Uterus (tissue), 4 donors: ENCODE measurements around the gene TGFA. TPM values are rescaled to one million over a fixed set of nuclear protein-coding genes. Genes with fewer than 3 reads are reported as not detected.

Experiments used
- DNase-seq, 2 donors: peaks; one replicate each; pipeline ENCODE4 v3.0.0-alpha.2; 2019 to 2020
- H3K27ac ChIP-seq, 2 donors: fragments of 200-600 bp; sonication (generic); 1 replicate in 1 of 2; 2 replicates in 1 of 2; pipeline ENCODE4 v1.5.1; 2016 to 2018
- H3K27me3 ChIP-seq, 2 donors: fragments of 200-600 bp; sonication (generic); one replicate each; pipeline ENCODE4 v1.5.1; 2018 to 2019; ENCODE audit warnings: control low read depth in 1 of 2
- H3K36me3 ChIP-seq, 2 donors: fragments of 200-600 bp; sonication (generic); one replicate each; pipeline ENCODE4 v1.5.1; 2019; ENCODE audit warnings: control low read depth in 1 of 2
- H3K4me1 ChIP-seq, 2 donors: fragments of 200-600 bp; sonication (generic); one replicate each; pipeline ENCODE4 v1.5.1; 2018 to 2019; ENCODE audit warnings: control low read depth in 1 of 2
- H3K4me3 ChIP-seq, 2 donors: fragments of 200-600 bp; sonication (generic); 1 replicate in 1 of 2; 2 replicates in 1 of 2; pipeline ENCODE4 v1.5.1; 2018 to 2019; ENCODE audit warnings: mild to moderate bottlenecking in 1 of 2
- H3K9me3 ChIP-seq, 2 donors: fragments of 200-600 bp; sonication (generic); one replicate each; pipeline ENCODE4 v1.5.1; 2019; ENCODE audit warnings: control low read depth in 1 of 2
- POLR2A ChIP-seq, 2 donors: fragments of 450-650 bp; IDR thresholded peaks; one replicate each; pipeline ENCODE4 v1.6.1; 2016; ENCODE audit warnings: antibody characterized with exemption in 2 of 2, mild to moderate bottlenecking in 1 of 2, moderate library complexity in 1 of 2
- intact Hi-C: fragments of 100-400 bp; cut with DNase I; formaldehyde crosslinking; loops from one replicate; pipeline ENCODE4 v1.15.1; 2023; ENCODE audit warnings: low total_unique reads
- total RNA-seq, 4 donors: library from RNA; depleted of rRNA in 3 of 4; stranded (reverse); fragments of >200 nt in 3 of 4; gene quantifications; one replicate each; pipeline versions ENCODE4 v1.1.0 to v1.2.4, GENCODE V29; 2014 to 2023
- TF ChIP-seq, protein P1 (sequence below), 4 experiments: fragments of 200-600 bp in 2 of 4; fragments of 450-650 bp in 2 of 4; sonication (generic) in 2 of 4; IDR thresholded peaks; one replicate each; pipeline ENCODE4 v1.5.1; 2016 to 2019; ENCODE audit warnings: antibody characterized with exemption in 4 of 4, mild to moderate bottlenecking in 2 of 4, moderate library complexity in 1 of 4
- donor health status: DM: yes; HTN: yes; CAD: no.

Gene TGFA
- total RNA-seq, 4 donors from 2014 or later, result 1.5 to 3.7 (median 1.6) TPM; not detected in 1

DNA sequence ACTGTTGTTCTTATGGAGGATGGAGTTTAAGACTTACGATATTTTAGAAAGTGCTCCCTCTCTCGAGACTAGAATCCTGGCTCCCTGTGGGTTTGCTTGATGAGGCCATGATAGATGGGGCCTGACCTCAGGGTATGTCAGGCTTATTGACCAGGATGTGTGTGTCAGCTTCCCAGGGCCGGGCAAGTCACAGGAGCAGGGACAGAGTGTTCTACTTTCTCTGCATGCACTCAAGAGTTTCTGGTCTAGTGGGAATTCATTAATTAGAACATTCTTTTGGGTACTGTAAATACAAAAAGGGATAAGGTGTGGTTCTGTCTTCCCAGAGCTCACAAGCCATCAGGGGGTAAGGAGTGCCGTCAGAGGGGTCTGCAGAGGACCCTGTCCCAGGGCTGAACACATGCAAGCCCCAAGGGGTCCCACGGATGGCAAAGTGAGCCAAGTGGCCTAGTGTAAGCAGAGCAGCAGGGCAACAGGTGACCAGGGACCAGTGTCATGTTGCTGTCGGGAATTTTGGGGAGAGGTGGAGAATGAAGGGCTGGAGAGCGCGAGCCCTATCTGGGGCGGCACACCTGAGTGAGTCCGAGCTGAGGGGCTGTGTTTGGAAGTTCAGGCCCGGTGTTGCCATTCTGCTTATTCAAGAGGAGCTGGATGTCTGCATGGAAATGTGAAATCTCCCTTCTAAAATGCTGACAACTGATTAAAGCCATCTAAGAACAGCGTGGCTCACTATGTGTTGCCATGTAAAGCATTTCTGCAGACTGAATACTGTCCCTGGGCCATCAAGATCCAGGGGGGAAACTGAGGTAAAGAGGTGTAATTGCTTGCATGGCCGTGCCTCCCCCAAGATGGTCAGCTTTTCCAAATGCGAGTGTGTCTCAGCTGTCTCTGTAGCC, 91.4 kb downstream of the TGFA start:
- no peak overlapping the region for H3K27ac ChIP-seq
- no peaks in the 10 kb centered on the region for H3K9me3 ChIP-seq
- intact Hi-C loops, result no loop called here
- no peak overlapping the region for H3K4me3 ChIP-seq
- no peak for DNase-seq
- no peaks in the 10 kb centered on the region for H3K27me3 ChIP-seq
- no peak for TF ChIP-seq POLR2A (IDR thresholded peaks at IDR 0.05)
- TF ChIP-seq, protein P1, sequence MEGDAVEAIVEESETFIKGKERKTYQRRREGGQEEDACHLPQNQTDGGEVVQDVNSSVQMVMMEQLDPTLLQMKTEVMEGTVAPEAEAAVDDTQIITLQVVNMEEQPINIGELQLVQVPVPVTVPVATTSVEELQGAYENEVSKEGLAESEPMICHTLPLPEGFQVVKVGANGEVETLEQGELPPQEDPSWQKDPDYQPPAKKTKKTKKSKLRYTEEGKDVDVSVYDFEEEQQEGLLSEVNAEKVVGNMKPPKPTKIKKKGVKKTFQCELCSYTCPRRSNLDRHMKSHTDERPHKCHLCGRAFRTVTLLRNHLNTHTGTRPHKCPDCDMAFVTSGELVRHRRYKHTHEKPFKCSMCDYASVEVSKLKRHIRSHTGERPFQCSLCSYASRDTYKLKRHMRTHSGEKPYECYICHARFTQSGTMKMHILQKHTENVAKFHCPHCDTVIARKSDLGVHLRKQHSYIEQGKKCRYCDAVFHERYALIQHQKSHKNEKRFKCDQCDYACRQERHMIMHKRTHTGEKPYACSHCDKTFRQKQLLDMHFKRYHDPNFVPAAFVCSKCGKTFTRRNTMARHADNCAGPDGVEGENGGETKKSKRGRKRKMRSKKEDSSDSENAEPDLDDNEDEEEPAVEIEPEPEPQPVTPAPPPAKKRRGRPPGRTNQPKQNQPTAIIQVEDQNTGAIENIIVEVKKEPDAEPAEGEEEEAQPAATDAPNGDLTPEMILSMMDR (IDR thresholded peaks at IDR 0.05), result no peak
- H3K36me3 ChIP-seq, result no peaks in the 10 kb centered on the region
- H3K4me1 ChIP-seq, result no peaks in the 10 kb centered on the region

DNA sequence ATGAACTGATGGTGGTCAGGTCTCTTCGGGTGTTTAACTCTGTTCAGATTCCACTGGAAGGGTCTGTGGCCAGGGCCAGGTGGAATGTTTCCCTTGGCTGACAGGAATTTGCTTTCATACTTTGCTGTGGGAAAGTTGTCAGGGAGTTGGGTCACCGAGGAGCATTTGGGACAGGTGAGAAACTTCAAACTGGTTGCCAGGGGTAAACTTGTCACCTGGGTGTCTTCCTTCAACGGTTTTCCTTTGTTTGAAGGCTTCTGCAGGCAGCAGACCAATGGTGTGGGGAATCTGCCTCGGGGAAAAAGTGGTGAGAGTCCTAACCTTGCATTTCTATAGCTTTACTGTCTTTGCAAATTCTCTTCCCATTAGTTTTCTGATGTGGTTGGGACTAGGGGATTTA, 92.2 kb downstream of the TGFA start:
- no peak for DNase-seq
- H3K4me1 ChIP-seq, result no peaks in the 10 kb centered on the region
- intact Hi-C loops, result no loop called here
- H3K27ac ChIP-seq, result no peak overlapping the region
- H3K9me3 ChIP-seq, result no peaks in the 10 kb centered on the region
- no peaks in the 10 kb centered on the region for H3K27me3 ChIP-seq
- no peaks in the 10 kb centered on the region for H3K36me3 ChIP-seq
- TF ChIP-seq POLR2A (IDR thresholded peaks at IDR 0.05), result no peak
- TF ChIP-seq, protein P1 (IDR thresholded peaks at IDR 0.05), result no peak
- H3K4me3 ChIP-seq, result no peak overlapping the region

DNA sequence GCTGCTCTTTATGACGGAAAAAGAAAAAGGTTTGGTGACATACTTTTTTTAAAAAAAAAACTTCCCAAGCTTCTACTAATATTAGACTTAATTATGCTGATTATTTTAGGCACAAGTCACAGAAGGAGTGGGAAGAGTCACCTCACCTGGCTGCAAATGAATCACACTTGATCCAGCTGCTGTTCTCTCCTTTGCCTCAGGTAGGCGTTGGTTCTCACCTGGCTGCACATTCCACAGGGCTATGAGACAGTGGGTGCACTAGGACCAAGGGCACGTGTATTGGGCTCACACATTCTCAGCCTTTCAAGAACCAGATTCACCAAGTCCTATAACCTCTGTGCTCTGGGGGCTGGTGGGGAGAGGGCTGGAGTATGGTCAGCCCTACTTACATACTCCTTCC, 93.3 kb downstream of the TGFA start:
- no peak for DNase-seq
- no peak overlapping the region for H3K27ac ChIP-seq
- intact Hi-C loops, result no loop called here
- no peaks in the 10 kb centered on the region for H3K4me1 ChIP-seq
- no peak overlapping the region for H3K4me3 ChIP-seq
- TF ChIP-seq, protein P1 (IDR thresholded peaks at IDR 0.05), result no peak
- TF ChIP-seq POLR2A (IDR thresholded peaks at IDR 0.05), result no peak
- H3K27me3 ChIP-seq, result no peaks in the 10 kb centered on the region
- H3K9me3 ChIP-seq, result no peaks in the 10 kb centered on the region
- H3K36me3 ChIP-seq, result no peaks in the 10 kb centered on the region

DNA sequence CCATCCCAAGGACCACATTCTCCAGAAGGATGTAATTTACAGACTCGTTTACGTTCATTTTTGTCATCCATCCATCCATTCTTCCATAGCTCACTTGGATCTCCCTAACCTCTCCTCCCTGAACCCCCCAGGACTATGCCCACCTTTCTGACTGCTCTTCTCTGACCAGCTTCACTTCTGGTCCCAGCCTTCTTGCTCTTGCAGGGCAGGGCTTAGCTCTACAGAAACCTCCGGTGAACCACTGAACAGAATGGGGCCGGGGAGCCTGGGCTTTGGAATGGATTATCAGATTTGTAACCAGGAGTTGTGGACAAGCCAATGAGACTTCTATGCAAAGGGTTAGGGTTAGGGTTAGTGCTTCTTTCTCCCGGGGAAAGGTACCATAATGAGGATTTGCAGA, 95.0 kb downstream of the TGFA start:
- Histone ChIP-seq H3K36me3 (no peaks in the 10 kb centered on the region), H3K9me3 (no peaks in the 10 kb centered on the region), H3K4me3 (no peak overlapping the region), H3K4me1 (no peaks in the 10 kb centered on the region), H3K27me3 (no peaks in the 10 kb centered on the region), H3K27ac (no peak overlapping the region)
- DNase-seq, result no peak
- intact Hi-C loops, result no loop called here
- no peak for TF ChIP-seq POLR2A (IDR thresholded peaks at IDR 0.05)
- TF ChIP-seq, protein P1 (IDR thresholded peaks at IDR 0.05), result no peak
